Head of caudate nucleus (tissue), 42 donors: ENCODE data around the gene ACACA.

Experiments
- DNase-seq, 42 donors: peaks; one replicate each; pipeline versions ENCODE4 v3.0.0 to v3.0.0-alpha.2; 2020 to 2021; ENCODE audit warnings: mixed read lengths in 7 of 42
- intact Hi-C: fragments of 100-400 bp; cut with DNase I; formaldehyde crosslinking; loops from one replicate; pipeline ENCODE4 v1.15.0; 2022

The ACACA gene

GRCh38 chr17:37309051-37309450 lies 97.6 kb downstream of the ACACA start:
- intact Hi-C loops, result no loop called here
- DNase-seq, result no peak

- intact Hi-C loops, result no loop called here
- DNase-seq, result no peak
Measured at GRCh38 chr17:37305406-37305905, 101.2 kb downstream of the ACACA start.

GRCh38 chr17:37301288-37301687 lies 105.3 kb downstream of the ACACA start:
- DNase-seq, result peak in 20 of 42 donors; percentile 11 to 64 (median 28)
- intact Hi-C loops, result no loop called here

- DNase-seq, result no peak
- intact Hi-C loops, result no loop called here
Measured at GRCh38 chr17:37300683-37301082, 106.0 kb downstream of the ACACA start.

DNA sequence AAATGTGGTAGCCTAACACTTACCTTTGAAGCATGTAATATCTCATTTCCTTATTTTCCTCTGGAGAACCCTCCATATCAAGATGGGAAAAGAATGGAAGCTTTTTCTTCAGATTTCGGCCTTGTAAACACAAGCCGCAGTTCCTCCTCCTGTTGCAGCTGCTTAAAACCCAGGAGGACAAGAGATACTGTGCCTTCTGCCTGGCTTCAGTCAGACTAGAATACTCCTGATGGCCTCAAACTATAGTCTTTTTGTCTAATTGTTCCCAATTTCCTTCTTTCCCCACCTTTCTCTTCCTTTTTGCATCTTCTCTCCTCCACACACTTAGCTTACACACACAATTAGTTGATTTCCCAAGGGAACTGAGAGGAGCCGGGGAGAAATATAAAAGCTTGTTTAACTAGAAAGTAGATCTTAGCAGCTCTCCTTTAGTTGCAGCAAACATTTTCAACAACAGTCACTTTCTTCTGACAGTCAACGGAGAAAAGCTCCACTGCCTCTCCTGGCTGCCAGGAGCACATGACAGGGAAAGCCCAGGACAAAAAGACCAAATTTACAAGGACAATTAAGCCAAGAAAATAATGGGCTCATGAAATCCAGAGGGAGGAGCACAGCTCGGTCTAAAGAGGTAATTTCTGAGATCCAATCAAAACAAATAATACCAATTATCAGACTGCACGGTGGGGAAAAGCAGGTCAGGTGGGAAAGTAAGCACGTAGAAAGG lies 107.2 kb downstream of the ACACA start:
- intact Hi-C loops, result no loop called here
- DNase-seq, result peak in 11 of 42 donors; percentile 6 to 42 (median 17)

DNA sequence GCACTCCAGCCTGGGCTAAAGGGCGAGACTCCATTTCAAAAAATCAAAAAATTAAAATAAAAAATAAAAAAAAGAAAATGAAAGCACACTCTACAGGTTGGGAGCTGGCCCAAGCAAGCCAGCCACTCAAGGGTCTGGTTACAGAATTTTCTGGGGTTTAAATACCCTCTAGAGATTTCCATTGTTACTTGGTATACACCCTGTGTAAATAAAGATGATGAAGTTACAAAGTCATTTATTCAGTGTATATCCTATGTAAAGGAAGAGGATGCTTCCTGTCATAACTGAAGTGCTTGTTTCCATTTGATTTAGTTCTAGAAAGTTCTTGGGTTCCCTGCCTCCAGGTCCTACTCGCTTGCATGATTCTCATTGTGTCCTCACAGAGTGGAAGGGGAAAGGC lies 110.7 kb downstream of the ACACA start:
- intact Hi-C loops, result no loop called here
- no peak for DNase-seq

GRCh38 chr17:37294888-37295287 lies 111.7 kb downstream of the ACACA start:
- intact Hi-C loops, result no loop called here

GRCh38 chr17:37293770-37294169 lies 112.9 kb downstream of the ACACA start:
- no peak for DNase-seq
- intact Hi-C loops, result no loop called here

More at GRCh38 chr17:37294888-37295287, 111.7 kb downstream of the ACACA start:
- DNase-seq, result no peak

- DNase-seq, result no peak
- intact Hi-C loops, result no loop called here
Measured at GRCh38 chr17:37292429-37293139, 114.1 kb downstream of the ACACA start.

- intact Hi-C loops, result no loop called here
- no peak for DNase-seq
Measured at GRCh38 chr17:37291351-37291750, 115.3 kb downstream of the ACACA start.

GRCh38 chr17:37286430-37286829 lies 120.2 kb downstream of the ACACA start:
- intact Hi-C loops, result no loop called here
- DNase-seq, result no peak

- DNase-seq, result no peak
- intact Hi-C loops, result no loop called here
Measured at GRCh38 chr17:37284191-37284590, 122.4 kb downstream of the ACACA start.

- DNase-seq, result no peak
Measured at GRCh38 chr17:37283414-37283961, 123.1 kb downstream of the ACACA start.

GRCh38 chr17:37280841-37281240 lies 125.8 kb downstream of the ACACA start:
- DNase-seq, result no peak
- intact Hi-C loops, result no loop called here

More at GRCh38 chr17:37283414-37283961, 123.1 kb downstream of the ACACA start:
- intact Hi-C loops, result no loop called here

DNA sequence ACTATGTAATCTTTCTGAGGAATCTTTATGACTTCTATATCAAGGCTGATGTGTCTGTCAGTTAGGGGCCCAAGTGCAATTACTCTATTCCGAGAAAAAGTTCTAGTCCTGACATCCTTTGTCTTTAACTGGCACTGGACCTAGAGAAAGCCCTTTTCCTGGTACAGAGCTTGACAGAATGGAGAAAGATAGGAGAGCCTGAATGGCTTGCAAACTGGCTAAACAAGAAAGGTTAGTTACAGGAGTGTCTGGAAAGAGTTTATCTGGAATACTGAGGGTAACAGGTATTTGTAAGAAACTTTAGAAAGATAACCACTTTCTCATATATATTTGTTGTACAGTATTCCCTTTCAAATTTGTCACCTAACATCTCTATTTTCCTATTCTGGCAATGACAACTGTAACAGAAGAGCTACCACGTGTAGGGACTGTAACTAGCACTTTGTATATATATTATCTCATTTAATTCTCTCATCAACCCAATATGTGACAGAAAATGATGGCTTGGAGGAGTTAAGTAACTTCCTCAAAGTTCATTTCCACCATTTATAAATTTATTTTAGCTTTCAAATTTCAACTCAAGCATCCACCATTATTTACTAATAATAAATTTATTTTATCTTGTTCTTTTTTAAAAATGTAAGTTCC lies 128.3 kb downstream of the ACACA start:
- no peak for DNase-seq
- intact Hi-C loops, result no loop called here

- intact Hi-C loops, result no loop called here
- no peak for DNase-seq
Measured at GRCh38 chr17:37276475-37276874, 130.2 kb downstream of the ACACA start.

DNA sequence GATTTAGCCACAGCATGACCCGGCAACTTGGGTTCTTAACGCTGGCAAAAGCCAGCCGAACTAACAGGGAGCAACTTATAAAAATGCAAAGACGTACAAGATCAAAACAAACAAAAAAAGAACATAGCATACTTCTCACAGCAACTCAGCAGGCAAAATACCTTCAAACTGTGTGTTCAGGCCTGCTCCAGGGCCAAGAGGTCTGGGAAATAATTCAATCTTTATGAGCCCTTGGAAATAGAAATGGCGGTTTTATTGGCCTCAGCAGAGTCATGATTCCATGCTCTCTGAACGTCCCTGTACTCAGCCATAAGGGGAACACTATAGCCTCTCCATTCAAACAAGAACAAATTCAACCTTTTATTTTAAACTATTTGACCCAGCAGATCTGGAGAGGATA lies 132.2 kb downstream of the ACACA start:
- no peak for DNase-seq
- intact Hi-C loops, result no loop called here

- no peak for DNase-seq
Measured at GRCh38 chr17:37273409-37274051, 133.1 kb downstream of the ACACA start.

GRCh38 chr17:37265446-37266173 lies 141.0 kb downstream of the ACACA start:
- DNase-seq, result no peak
- intact Hi-C loops, result no loop called here

More at GRCh38 chr17:37273409-37274051, 133.1 kb downstream of the ACACA start:
- intact Hi-C loops, result no loop called here
